Liver (tissue), 3 donors: ENCODE results near the gene FREM1.

ENCODE experiments used
- CTCF ChIP-seq: fragments of 150-350 bp; IDR thresholded peaks from 2 replicates; pipeline ENCODE4 v1.5.1; 2017; ENCODE audit warnings: improper control_type of control experiment, low read depth, low read length; ENCODE audit not compliant: missing input control
- RAD21 ChIP-seq, 2 donors: IDR thresholded peaks; 2 replicates each; pipeline ENCODE4 v1.6.1; 2016; ENCODE audit warnings: antibody characterized with exemption in 2 of 2, mild to moderate bottlenecking in 2 of 2
- REST ChIP-seq: IDR thresholded peaks from 2 replicates; pipeline ENCODE4 v1.6.1; 2016; ENCODE audit warnings: antibody characterized with exemption, mild to moderate bottlenecking
- donor health status: healthy.
- donor health status: healthy.

- TF ChIP-seq RAD21 (IDR thresholded peaks at IDR 0.05) (no peak), CTCF (no peak), REST (no peak)
Measured at GRCh38 chr9:14906000-14906399, 4.2 kb downstream of the FREM1 start.
